DOHH2 (cell line): ENCODE data around the gene IL9R.

Source experiments
- H3F3A ChIP-seq: fragments of 200-600 bp; sonication (generic), shearing (Covaris generic); 2 replicates; pipeline ENCODE4 v1.6.0; 2016; ENCODE audit warnings: antibody characterized with exemption, mild to moderate bottlenecking; ENCODE audit not compliant: control insufficient read depth, insufficient read depth
- H3K27ac ChIP-seq: fragments of 200-600 bp; sonication (generic); 2 replicates; pipeline ENCODE4 v1.5.1; 2014; ENCODE audit warnings: low read depth, mild to moderate bottlenecking, low read length, moderate library complexity
- H3K27me3 ChIP-seq: fragments of 200-600 bp; sonication (generic); 2 replicates; pipeline ENCODE4 v1.6.1; 2014; ENCODE audit warnings: mild to moderate bottlenecking, low read length, mixed read lengths; ENCODE audit not compliant: control insufficient read depth
- H3K36me3 ChIP-seq: fragments of 200-600 bp; sonication (generic); 2 replicates; pipeline ENCODE4 v1.6.1; 2014; ENCODE audit warnings: mild to moderate bottlenecking, low read length, moderate library complexity, mixed read lengths; ENCODE audit not compliant: control insufficient read depth
- H3K4me1 ChIP-seq: fragments of 200-600 bp; sonication (generic); 2 replicates; pipeline ENCODE4 v1.6.1; 2014; ENCODE audit warnings: mild to moderate bottlenecking, low read length, mixed read lengths; ENCODE audit not compliant: control insufficient read depth
- H3K4me2 ChIP-seq: fragments of 200-600 bp; sonication (generic); 2 replicates; pipeline ENCODE4 v1.6.0; 2014; ENCODE audit warnings: mild to moderate bottlenecking, low read length, moderate library complexity
- H3K4me3 ChIP-seq: fragments of 200-600 bp; sonication (generic); 2 replicates; pipeline ENCODE4 v1.5.1; 2014; ENCODE audit warnings: mild to moderate bottlenecking, low read length, mixed read lengths
- H3K79me2 ChIP-seq: fragments of 200-600 bp; sonication (generic); 2 replicates; pipeline ENCODE4 v1.6.1; 2014; ENCODE audit warnings: mild to moderate bottlenecking, low read length, mixed read lengths; ENCODE audit not compliant: control insufficient read depth
- H3K9me2 ChIP-seq: fragments of 200-600 bp; sonication (generic); replicated peaks from 2 replicates; pipeline ENCODE4 v1.6.1; 2014; ENCODE audit warnings: mild to moderate bottlenecking, low read length, mixed read lengths; ENCODE audit not compliant: control insufficient read depth
- H3K9me3 ChIP-seq: fragments of 200-600 bp; sonication (generic); 2 replicates; pipeline ENCODE4 v1.6.1; 2014; ENCODE audit warnings: antibody characterized with exemption, low read length, mixed read lengths; ENCODE audit not compliant: control insufficient read depth, insufficient read depth
- H4K20me1 ChIP-seq: fragments of 200-600 bp; sonication (generic); 2 replicates; pipeline ENCODE4 v1.6.0; 2014; ENCODE audit warnings: low read depth, mild to moderate bottlenecking, antibody characterized with exemption, low read length, moderate library complexity; ENCODE audit not compliant: control insufficient read depth, insufficient read depth
- EZH2phosphoT487 ChIP-seq: fragments of 200-600 bp; sonication (generic); IDR thresholded peaks from 2 replicates; pipeline ENCODE4 v1.6.1; 2017; ENCODE audit warnings: borderline replicate concordance, mild to moderate bottlenecking, antibody characterized with exemption, low read length, moderate library complexity, mixed read lengths
- TF ChIP-seq, protein P1 (sequence below): fragments of 200-600 bp; sonication (generic); IDR thresholded peaks from one replicate; pipeline ENCODE4 v1.5.1; 2014; ENCODE audit warnings: antibody characterized with exemption, mild to moderate bottlenecking, low read depth, low read length; ENCODE audit not compliant: poor library complexity, severe bottlenecking

The IL9R gene

DNA sequence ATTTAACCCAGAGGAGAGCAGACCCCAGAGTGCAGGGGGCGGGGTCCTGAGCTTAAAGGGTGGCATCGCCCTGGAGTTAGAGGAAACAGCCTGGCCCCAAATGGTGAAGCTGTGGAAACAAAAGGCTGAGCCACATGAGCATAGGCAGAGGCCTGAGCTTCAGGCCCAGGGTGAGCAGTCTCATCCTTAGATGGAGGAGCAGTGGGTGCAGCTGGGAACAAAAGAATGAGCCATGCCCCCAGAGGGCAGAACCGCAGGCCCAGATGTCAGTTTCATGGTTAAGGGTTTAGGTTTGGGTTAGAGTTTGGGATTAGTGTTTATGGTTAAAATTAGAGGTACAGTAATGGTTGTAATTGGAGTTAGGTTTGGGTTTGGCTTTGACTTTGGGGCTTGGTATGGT lies 44.4 kb upstream of the IL9R start:
- TF ChIP-seq EZH2phosphoT487: no peak
- TF ChIP-seq, protein P1, sequence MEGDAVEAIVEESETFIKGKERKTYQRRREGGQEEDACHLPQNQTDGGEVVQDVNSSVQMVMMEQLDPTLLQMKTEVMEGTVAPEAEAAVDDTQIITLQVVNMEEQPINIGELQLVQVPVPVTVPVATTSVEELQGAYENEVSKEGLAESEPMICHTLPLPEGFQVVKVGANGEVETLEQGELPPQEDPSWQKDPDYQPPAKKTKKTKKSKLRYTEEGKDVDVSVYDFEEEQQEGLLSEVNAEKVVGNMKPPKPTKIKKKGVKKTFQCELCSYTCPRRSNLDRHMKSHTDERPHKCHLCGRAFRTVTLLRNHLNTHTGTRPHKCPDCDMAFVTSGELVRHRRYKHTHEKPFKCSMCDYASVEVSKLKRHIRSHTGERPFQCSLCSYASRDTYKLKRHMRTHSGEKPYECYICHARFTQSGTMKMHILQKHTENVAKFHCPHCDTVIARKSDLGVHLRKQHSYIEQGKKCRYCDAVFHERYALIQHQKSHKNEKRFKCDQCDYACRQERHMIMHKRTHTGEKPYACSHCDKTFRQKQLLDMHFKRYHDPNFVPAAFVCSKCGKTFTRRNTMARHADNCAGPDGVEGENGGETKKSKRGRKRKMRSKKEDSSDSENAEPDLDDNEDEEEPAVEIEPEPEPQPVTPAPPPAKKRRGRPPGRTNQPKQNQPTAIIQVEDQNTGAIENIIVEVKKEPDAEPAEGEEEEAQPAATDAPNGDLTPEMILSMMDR: no peak
- H3K27me3 ChIP-seq: no peaks in the 10 kb centered on the region
- H4K20me1 ChIP-seq: no peaks in the 10 kb centered on the region
- H3K4me2 ChIP-seq: no peak overlapping the region
- H3K9me2 ChIP-seq: no peaks in the 10 kb centered on the region
- H3K79me2 ChIP-seq: no peaks in the 10 kb centered on the region
- H3K4me1 ChIP-seq: no peaks in the 10 kb centered on the region
- no peaks in the 10 kb centered on the region for H3F3A ChIP-seq
- no peaks in the 10 kb centered on the region for H3K36me3 ChIP-seq
- H3K9me3 ChIP-seq: no peaks in the 10 kb centered on the region
- no peak overlapping the region for H3K4me3 ChIP-seq
- H3K27ac ChIP-seq: no peak overlapping the region

DNA sequence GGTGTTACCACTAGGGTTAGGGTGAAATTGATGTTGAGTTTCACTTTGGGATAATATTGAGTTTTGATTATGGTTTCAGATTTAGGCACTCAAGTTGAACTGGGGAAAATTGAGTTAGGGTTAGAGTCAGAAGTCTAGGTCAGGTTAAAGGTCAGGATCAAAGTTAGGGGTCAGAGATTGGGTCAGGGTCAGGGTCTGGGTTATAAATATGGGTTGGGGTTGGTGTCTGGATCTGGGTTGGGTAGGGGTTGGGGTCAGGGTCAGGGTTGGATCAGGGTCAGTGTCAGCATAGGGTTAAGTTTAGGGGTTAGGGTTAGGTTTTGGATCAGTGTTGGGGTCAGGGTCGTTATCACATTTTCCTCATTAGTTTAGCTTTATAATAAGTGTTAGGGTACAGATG lies 42.7 kb upstream of the IL9R start:
- no peak overlapping the region for H3K4me2 ChIP-seq
- no peak for TF ChIP-seq EZH2phosphoT487
- TF ChIP-seq, protein P1: no peak

DNA sequence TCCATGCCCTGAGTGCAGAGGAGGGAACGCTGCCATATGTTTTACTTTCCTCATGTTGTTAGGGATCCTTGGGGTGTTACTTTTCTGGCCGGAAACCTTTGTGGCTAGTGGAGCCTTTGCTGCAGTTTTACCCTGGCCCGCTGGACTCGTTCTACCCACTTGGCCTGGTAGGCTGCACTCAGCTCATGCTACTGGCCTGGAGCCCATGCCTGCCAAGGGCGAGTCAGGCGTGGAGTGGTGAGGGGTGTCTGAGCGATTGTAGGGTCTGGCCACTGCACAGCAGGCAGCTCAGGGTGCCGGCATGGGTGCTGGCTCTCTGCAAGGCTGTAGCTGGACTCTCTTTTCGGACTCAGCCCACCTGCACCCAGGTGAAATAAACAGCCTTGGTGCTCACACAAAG lies 41.4 kb upstream of the IL9R start:
- H3K79me2 ChIP-seq: no peaks in the 10 kb centered on the region
- H3K36me3 ChIP-seq: no peaks in the 10 kb centered on the region
- TF ChIP-seq, protein P1: no peak
- no peak for TF ChIP-seq EZH2phosphoT487
- H3K27ac ChIP-seq: no peak overlapping the region
- no peak overlapping the region for H3K4me3 ChIP-seq
- no peaks in the 10 kb centered on the region for H3K27me3 ChIP-seq
- H3K4me2 ChIP-seq: no peak overlapping the region
- no peaks in the 10 kb centered on the region for H3K9me3 ChIP-seq
- H4K20me1 ChIP-seq: no peaks in the 10 kb centered on the region
- H3K9me2 ChIP-seq: no peaks in the 10 kb centered on the region
- no peaks in the 10 kb centered on the region for H3F3A ChIP-seq
- H3K4me1 ChIP-seq: no peaks in the 10 kb centered on the region

More for the DNA sequence above, 42.7 kb upstream of the IL9R start:
- Histone ChIP-seq H3K36me3 (no peaks in the 10 kb centered on the region), H4K20me1 (no peaks in the 10 kb centered on the region), H3K9me3 (no peaks in the 10 kb centered on the region), H3F3A (no peaks in the 10 kb centered on the region), H3K4me1 (no peaks in the 10 kb centered on the region), H3K79me2 (no peaks in the 10 kb centered on the region), H3K4me3 (no peak overlapping the region), H3K9me2 (no peaks in the 10 kb centered on the region), H3K27me3 (no peaks in the 10 kb centered on the region), H3K27ac (no peak overlapping the region)

DNA sequence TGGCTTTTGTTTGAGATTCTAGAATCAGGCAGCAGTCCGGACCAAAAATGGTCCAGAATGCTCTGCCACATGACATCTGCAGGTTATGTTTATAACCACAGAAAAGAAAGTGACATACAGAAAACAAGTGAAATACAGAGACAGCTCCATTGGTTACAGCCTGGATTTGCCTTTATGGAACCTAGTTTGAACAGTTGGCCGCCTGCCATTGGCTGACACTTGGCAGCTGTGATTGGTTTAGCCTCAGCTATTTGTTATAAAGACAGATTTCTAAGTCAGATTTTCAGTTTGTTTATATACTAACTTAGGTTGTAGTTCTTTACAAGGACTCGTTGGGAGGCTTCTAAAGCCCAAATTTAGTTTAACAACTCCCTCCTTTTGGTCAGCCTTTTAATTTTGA lies 40.8 kb upstream of the IL9R start:
- Histone ChIP-seq H3K27me3 (no peaks in the 10 kb centered on the region), H3K9me3 (no peaks in the 10 kb centered on the region), H3K4me1 (no peaks in the 10 kb centered on the region), H3K4me2 (no peak overlapping the region), H3K4me3 (no peak overlapping the region), H3K36me3 (no peaks in the 10 kb centered on the region), H3F3A (no peaks in the 10 kb centered on the region), H4K20me1 (no peaks in the 10 kb centered on the region), H3K79me2 (no peaks in the 10 kb centered on the region), H3K27ac (no peak overlapping the region), H3K9me2 (no peaks in the 10 kb centered on the region)
- TF ChIP-seq, protein P1: no peak
- TF ChIP-seq EZH2phosphoT487: no peak
